Middle frontal gyrus (tissue), 1 donor: ENCODE results near the gene PHAF1.
"Not testable (repeated sequence)": the region's sequence is repeated elsewhere in the genome, so short reads cannot be mapped to it uniquely, and the experiment has no call there.

ENCODE experiments used
- DNase-seq: peaks from one replicate; pipeline ENCODE4 v3.0.0-alpha.2; 2015; ENCODE audit warnings: low spot score; ENCODE audit errors: extremely low spot score

The PHAF1 gene

DNA sequence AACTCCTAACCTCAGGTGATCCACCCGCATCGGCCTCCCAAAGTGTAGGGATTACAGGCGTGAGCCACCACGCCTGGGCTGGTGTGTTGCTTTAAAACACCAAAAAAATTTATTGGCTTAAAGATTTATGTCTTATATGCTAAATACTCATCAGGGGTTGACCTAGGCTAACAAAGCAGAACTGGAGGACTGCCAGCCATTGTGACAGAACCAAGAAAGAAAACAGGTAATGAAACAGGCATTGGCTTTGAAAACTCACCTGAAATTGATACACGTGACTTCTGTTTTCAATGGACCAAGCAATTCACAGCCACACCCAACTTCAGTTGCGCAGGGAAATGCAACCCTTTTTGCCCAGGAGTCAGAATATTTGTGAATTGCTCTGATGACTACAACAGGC is 4.9 kb upstream of the PHAF1 start:
- DNase-seq: no peak

DNA sequence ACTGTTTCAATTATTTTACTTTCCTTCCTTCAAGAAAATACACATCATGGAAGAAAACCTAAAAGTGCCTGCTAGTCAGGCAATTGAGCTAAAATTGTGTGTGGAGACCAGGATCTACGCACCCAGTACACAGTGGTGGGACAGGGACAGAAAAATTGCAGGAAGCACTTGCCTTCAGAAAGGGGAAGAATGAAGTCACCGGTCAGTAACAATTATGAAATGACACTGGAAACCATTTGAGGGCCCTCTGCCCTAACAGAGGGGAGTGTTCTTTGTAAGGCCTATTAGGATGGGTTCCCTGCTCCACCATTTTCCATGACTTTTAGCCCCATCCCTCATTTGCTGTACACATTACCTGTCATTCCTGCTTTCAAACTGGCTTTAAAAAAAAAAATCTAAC is 4.5 kb upstream of the PHAF1 start:
- DNase-seq: no peak

DNA sequence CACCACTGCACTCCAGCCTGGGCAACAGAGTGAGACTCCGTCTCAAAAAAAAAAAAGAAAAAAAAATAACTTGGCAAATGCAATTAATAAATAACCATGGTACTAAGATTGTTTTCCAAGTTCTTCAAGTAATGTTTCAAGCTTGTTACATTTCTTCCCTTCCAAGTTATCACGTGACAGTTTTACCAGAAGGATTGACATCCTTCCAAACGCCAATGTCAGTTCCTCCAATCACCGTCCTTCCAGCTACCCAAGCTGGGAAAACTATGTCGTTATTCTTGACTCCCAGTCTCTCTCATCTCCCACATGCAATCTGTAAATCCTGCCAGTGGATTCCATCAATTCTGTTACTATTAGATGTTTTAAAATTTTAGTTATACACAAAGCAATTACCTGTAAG is 3.9 kb upstream of the PHAF1 start:
- DNase-seq: no peak

DNA sequence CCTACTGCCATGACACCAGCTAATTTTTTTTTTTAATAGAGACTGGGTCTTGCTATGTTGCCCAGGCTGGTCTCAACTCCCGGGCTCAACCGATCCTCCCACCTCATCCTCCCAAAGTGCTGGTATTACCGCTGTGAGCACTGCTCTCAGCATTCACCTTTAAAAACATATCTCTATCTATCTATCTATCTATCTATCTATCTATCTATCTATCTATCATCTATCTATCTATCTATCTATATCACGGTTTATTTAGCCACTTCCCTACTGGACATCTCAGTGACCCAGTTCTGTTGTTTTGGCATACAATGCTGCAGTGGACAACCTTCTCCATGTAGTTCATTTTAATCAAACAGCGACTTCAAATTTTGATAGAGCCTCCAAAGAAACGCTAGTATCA is 1.3 kb upstream of the PHAF1 start:
- DNase-seq: no peak

DNA sequence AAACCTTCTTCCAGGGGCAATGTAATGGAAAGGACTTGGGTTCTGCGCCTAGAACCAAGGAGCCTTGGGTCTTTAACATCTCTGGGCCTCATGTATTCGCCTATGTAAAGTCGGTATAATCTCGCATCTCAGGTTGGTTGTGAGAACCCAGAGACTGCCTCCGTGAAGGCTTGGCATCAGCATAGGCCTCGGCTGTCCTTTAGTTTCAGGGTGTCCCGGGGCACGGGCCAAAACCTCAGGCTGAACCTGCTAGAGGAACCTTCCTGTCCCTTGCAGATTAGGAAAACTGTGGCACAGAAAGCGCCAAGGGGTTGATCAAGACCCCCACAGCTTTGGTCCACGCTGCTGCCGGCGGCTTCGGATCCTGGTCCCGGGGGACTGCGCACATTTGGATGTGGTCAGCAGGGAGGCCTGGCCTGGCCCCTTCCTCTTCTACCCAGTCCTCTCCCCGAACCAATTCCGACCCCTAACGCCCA is 772 bp upstream of the PHAF1 start:
- DNase-seq: no peak

DNA sequence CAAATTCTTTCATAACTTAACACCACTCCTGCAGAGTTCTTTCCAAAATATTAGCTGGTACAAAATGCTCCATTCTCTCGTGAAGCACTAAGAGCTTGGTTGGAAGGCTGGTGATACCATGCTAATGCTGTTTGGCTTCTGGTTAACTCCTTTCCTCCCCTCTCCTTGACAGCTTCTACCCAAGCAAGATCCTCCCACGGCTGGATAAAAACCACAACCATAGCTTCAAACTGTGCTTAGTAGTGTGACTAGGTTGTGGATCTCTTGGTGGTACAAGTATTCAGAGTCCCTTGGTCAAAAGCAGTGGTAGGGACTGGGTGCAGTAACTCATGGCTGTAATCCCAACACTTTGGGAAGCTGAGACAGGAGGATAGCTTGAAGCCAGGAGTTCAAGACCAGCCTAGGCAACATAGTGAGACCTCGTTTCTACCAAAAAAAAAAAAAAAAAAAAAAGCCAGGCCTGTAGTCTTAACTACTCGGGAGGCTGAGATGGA is 2.3 kb downstream of the PHAF1 start:
- DNase-seq: no peak

DNA sequence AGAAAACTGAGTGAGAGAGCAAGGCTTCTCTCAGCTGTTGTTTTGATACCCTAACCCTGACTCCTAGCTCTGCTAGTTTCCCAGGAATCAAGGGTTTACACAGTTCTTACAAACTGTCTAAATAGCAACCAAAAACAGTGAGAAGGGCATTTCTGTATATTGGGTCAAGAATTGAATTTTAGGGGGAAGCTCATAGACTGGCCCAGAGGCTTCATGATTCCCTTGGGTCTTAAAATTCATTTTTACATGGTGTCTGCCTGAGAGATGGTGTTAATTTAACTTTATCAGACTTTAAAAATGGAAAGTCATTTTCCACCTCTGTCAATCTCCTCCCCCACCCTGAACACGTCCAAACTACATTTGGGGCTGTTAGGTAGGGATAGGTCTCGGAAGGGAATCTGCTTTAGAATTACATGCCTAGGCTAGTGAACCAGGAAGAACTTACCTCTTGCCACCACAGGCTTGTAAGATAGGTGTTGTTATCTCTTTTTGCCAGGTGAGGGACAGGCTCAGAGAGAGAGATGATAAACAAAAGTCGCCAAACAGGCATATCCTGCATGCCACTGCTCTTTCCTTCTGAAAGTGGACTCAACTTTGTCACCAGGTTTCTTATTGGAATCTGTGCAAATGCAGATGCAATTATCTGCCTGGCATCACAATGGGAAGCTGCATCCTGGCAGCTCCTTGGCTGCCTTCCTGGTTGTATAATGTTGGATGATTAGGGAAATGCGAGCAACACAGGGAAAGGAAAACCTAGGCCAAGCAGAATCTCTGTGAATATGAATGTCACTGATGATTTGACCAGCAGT is 3.1 kb downstream of the PHAF1 start:
- DNase-seq: no peak

DNA sequence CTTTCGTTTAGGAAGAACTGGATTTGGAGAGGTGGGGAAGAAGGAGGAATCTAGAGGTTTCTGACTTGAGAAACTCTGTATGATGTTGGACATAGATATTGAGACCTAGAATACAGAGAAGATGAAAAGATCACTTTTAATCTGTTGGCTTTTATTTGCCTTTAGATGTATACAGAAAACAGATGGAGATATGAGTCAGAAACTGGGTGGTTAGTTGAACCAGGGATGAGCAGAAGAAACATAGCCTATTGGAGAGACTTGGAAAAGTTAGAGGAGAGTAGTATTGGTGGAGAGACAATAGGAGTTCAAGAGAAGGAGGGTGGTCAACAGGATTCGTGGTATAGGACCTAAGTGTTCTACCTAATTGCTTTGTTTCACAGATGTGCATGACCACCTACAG is 5.1 kb downstream of the PHAF1 start:
- DNase-seq: no peak

DNA sequence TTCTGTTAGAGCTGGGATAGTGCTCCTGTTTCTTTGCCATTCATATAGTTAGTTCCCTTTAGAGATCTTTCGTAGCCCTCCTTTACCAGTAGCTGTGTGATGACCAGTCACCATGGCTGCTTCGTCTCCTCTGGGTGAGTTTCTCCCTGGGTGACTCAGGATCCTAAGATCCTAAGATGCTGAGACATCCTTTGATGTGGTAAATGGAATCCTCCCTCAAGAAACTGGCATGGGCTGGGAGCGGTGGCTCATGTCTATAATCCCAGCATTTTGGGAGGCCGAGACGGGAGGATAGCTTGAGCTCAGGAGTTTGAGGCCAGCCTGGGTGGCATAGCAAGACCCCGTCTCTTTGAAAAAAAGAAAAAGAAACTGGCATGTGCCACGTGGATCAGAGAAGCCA is 5.9 kb downstream of the PHAF1 start:
- no peak for DNase-seq

DNA sequence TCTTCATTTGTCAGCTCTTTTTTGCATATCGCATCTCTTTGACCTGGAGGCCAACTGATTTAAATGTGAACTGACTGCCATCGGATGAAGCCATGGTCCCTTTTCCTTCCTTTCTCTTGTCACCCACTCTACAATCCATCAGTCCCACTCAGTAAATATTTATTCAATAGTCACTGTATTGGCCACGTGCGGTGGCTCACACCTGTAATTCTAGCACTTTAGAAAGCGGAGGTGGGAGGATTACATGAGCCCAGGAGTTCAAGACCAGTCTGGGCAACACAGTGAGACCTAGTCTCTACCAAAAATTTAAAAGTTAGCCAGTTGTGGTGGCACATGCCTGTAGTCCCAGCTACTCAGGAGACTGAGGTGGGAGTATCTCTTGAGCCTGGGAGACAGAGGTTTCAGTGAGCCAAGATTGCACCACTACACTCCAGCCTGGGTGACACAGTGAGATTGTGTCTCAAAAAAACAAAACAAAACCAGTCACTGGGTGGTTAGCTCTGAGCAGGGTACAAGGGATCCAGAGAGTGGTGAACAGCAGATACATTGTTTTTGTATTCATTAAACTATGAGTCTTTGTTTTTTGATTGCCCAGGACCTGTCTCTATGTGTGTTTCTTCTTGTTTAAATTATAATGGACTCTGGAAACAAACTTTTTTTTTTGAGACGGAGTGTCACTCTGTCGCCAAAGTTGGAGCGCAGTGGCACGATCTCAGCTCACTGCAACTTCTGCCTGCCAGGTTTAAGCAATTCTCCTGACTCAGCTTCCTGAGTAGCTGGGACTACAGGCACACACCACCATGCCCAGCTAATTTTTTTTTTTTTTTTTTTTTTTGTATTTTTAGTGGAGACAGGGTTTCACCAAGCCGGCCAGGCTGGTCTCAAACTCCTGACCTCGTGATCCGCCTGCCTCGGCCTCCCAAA is 6.9 kb downstream of the PHAF1 start:
- no peak for DNase-seq

DNA sequence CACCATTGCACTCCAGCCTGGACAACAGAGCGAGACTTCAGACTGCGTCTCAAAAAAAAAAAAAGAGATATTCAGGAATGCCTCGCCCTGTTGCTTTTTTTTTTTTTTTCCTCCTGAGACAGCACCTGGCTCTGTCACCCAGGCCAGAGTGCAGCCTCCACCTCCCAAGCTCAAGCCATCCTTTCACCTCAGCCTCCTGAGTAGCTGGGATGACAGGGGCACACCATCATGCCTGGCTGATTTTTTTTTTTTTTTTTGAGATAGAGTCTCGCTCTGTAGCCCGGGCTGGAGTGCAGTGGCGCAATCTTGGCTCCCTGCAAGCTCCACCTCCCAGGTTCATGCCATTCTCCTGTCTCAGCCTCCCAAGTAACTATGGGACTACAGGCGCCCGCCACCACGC is 8.0 kb downstream of the PHAF1 start:
- no peak for DNase-seq

DNA sequence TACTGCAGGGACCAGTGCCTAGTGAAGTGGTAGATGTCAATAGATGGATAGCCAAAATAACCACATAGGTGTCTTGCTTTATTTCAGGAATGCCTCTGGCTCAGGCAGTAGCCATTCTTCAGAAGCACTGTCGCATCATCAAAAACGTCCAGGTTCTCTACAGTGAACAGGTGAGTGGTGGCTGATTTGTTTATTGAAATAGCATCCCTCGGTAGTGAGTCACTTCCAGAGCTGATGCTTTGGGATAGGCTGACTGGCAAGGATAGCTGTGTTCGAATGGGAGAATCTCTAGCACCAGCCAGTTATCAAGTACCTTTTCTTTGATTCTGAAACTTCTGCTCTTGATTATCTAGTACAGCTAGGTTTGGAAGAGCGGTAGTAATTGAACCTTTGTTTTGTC is 10.3 kb downstream of the PHAF1 start:
- no peak for DNase-seq

DNA sequence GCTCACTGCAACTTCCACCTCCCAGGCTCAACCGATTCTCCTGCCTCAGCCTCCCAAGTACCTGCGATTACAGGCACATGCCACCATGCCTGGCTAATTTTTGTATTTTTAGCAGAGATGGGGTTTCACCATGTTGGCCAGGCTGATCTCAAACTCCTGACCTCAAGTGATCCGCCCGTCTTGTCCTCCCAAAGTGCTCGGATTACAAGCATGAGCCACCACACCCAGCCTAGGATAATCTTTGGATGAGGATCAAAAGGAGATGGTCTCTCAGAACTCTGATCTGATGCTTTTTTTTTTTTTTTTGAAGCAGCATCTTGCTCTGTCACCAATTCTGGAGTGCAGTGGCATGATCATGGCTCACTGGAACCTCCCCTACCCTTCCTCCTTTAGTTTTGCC is 13.1 kb downstream of the PHAF1 start:
- not testable (repeated sequence) for DNase-seq

DNA sequence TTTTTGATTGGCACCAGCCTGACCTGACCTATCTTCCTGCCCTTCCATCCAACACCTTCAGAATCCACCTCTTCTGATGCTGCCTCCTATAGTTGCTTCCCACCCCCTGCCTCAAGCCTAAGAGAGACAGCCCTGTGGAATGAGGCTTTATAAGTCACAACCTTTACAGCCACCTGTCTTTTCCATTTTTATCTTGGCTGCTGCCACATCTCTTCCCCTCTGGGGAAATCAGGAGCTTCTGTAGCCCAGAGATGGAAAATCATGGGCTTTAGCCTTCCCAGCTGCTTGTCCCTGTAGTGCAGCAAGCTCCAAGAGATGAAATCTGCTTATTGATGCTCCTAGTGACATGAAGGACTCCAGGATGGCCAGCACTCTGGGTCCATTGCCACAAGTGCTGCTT is 18.7 kb downstream of the PHAF1 start:
- no peak for DNase-seq

DNA sequence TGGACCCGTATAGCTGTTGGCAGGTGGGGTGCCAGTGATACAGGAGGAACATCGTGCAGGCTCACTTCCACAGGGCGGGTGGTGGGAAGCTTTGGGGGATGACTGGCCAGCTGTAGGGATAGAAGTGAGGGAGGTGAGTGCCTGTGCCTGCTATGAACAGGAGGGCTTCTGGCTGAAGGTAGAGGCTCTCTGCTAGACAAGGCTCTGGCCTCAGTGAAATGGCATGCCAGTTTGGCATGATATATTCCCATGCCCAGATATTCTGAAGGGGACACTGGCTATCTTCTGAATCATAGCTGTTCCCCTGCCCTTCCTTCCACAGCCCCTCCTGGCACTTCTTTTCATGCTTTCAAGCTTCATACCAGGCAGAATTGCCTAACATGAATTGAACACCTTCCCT is 19.1 kb downstream of the PHAF1 start:
- no peak for DNase-seq

DNA sequence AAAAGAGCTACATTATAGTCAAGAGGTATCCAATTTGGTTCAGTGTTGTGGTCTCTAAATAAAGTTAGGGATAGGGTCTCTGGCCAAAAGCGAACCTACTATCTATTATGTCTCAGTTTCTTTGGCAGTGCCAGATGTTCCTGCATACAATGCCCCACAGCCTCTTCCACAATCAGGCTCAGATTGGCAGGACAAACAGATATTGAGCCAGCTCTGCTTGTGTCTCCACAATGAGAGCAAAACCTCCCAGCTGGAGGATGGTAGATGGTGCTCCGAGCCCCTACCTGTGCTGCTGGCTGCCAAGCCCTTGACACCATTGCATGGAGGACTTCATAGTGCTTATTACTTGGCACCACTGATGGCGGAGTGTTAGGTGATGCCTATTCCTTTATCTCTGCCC is 19.7 kb downstream of the PHAF1 start:
- DNase-seq: no peak

DNA sequence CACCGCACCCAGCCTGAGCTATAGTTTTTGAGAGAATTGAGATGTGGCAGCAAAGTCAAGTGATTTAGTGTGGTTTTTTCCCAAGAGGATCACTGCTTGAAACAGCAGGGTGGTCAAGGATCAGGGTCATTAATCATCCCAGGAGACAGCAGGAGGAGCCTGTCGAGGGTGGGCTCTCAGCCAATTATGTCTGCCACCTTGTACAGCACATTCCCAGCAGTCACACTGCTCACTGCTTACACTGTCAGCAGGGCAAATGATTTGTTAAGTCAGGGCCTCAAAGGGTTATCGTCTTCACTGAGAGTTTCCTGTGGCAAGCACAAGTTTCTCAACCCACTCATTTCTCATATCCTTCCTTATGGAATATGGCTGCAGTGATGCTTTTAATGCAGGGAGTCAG is 27.9 kb downstream of the PHAF1 start:
- DNase-seq: no peak

DNA sequence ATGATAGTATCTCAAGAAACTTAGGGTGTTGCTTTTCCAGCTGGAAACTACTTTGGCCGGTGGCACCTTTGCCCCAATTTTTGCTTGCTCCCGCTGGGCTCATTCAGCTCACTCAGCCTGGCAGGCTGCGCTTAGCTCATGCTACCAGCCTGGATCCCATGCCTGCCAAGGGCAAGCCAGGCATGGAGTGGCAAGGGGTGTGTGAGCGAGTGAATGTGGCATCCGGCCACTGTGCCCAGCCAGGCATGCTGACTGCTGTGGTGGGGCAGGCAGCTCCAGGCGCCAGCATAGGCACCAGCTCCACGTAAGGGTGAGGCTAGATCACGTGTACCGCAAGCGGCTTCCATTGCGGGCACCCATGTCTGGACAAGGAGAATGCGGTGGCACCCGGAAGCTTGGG is 31.6 kb downstream of the PHAF1 start:
- DNase-seq: no peak

DNA sequence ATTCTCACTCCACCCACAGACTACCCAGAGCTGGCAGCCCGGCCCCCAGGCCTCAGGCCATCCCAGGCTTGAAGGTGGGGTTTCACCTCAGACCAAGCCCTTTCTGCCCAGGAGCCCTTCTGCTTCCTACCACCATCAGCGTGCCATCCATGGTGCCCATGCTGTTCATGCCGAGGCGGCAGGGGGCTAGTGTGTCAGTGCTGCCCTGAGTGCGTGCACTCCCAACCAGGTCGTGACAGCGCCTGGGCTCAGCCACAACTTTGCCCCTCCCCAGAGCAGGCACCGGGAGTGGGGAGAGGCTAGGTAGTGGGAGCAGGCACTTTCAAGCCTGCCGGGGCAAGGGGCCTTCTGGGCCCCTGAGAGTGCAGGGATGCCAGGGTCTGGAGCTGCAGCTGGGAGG is 32.6 kb downstream of the PHAF1 start:
- DNase-seq: no peak

DNA sequence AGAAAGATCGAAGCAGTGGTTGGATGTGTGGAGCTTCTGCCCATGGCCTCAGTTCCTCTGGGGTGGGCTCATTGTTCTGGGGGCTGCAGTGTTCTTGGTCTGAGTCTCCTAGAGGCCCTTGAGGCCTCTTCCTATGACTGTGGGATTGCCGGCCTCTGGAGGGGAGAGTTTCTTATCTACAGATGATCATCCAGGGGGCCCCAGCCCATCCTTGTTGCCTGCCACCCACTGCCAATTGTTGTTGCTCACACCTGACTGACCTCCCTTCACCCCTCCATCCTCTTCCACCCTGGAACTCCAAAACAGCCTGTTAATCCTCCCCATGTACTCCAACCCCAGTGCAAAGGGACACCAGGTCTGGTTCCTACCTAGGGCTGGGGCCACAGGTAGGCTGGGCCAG is 35.2 kb downstream of the PHAF1 start:
- DNase-seq: no peak

DNA sequence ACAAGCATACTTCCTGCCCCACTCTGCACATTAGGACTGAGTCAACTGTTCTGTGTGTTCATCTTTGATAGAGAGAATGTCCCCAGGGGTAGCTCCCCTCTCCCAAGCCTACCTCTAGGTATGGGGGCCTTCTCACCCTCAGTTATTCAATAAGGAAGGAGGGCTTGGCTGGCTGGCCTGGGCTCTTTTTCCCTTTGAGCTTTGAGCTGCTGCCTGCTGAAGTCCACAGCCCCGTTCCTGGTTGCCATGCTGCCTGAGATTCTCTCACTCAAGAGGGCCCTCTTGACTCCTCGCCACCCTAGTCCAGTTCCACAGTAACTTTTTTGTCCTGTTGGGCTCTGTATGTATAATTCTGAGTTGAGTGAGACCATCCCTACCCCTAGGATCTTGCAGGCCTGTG is 36.0 kb downstream of the PHAF1 start:
- no peak for DNase-seq
